ENCODE data around the gene GCDH.

Gene GCDH

DNA sequence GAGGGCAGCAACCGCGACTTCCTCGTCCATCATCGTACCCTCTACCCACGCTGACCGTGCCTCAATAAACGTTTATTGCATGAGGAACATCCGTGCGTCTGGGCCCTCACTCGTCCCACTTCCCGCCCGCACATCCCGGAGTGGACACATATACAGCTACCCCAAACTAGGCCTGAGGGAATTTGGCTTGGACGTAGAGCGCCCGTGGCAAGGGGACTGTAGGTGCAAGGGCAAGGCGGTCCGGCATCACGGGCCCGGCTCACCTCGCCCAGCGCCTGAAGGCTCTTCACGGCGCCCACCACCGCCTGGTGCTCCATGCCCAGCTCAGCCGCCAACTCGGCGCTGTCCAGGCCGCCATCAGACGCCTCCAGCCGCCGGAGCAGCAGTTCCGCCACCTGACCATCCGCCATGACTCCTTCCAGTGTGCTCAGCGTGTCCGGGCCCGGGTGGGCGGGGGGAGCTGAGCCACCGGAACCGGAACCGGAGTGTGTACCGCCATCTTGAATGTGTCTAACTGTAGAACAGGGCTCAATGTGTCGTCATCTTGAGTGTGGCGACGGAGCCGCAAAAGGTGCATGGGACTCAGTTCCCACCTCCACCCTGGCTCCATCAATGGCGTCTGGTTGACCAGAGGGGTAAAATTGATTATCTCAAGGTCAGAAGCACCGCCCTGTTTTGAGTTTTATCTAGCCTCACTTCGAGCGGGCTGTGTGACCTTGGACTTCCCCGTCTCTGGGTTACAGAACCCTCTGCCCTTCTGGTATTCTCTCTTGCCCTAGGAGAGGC lies 42.5 kb downstream of the GCDH start, which contains the start of gene FARSA:
TSS of gene FARSA (minus strand) at position 425 of the 786 bp plus-strand sequence. CDS start at position 410, 15 bp downstream.
- peaks cover 11% of the 10 kb centered on the region for H3K79me1 ChIP-seq (ENCODE audit: low read length)
- H3K79me2 ChIP-seq (ENCODE audit: control insufficient read depth, insufficient read depth, low read length), result peaks cover 16% of the 10 kb centered on the region
- H3K27ac ChIP-seq (ENCODE audit: low read depth, low read length), result no peak within 1 kb of the TSS
- peak within 1 kb of the TSS; percentile 94 for H3K4me3 ChIP-seq (ENCODE audit: low read length)
- no peak within 1 kb of the TSS for H2AK5ac ChIP-seq (ENCODE audit: low read length)
- H3K4me1 ChIP-seq (ENCODE audit: control insufficient read depth, low read depth, low read length), result peaks cover 2% of the 10 kb centered on the region
- peak within 1 kb of the TSS; percentile 98 for H3K9ac ChIP-seq (ENCODE audit: low read length)
- no peaks in the 10 kb centered on the region for H3K27me3 ChIP-seq (ENCODE audit: insufficient read depth, low read length, poor library complexity)
- H4K8ac ChIP-seq (ENCODE audit: low read depth, low read length), result no peak within 1 kb of the TSS
- peak within 1 kb of the TSS; percentile 98 for H3K23ac ChIP-seq (ENCODE audit: low read length)
- peak within 1 kb of the TSS; percentile 99 for H3K56ac ChIP-seq (ENCODE audit: low read length)
- H3K4me2 ChIP-seq (ENCODE audit: low read length), result peak within 1 kb of the TSS; percentile 80
- H4K5ac ChIP-seq (ENCODE audit: low read length), result peak within 1 kb of the TSS; percentile 47
- no peak within 1 kb of the TSS for H2BK15ac ChIP-seq (replicated peaks; ENCODE audit: low read depth)
- H3K4ac ChIP-seq (ENCODE audit: low read depth, low read length), result peak within 1 kb of the TSS; percentile 71
- no peak within 1 kb of the TSS for H2BK120ac ChIP-seq (ENCODE audit: low read depth, low read length)
- WGBS (ENCODE audit: extremely low coverage, insufficient coverage, low lambda C conversion rate), result no CpG with 5 or more reads among the region's 51 CpGs
- peak within 1 kb of the TSS; percentile 43 for H2BK5ac ChIP-seq (ENCODE audit: low read length)
- DNase-seq, result peak; percentile 94
- H3K36me3 ChIP-seq (ENCODE audit: control insufficient read depth, insufficient read depth, low read length), result peaks cover 3% of the 10 kb centered on the region
- H3K18ac ChIP-seq (ENCODE audit: low read length), result peak within 1 kb of the TSS; percentile 5

DNA sequence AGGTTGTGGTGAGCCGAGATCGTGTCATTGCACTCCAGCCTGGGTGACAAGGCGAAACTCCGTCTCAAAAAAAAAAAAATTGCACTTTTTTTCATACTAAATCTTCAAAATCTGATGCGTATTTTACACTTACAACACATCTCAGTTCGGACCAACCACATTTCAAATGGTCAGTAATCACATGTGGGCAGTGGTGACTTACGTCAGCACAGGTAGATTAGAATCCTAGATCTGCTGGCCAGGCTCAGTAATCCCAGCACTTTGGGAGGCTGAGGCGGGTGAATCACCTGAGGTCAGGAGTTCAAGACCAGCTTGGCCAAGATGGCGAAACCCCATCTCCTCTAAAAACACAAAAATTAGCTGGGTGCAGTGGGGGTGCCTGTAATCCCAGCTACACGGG lies 44.1 kb downstream of the GCDH start:
- Histone ChIP-seq H4K5ac (ENCODE audit: low read length) (no peak overlapping the region), H3K4me3 (ENCODE audit: low read length) (no peak overlapping the region), H3K4me1 (ENCODE audit: control insufficient read depth, low read depth, low read length) (peaks cover 3% of the 10 kb centered on the region), H3K27ac (ENCODE audit: low read depth, low read length) (no peak overlapping the region), H3K36me3 (ENCODE audit: control insufficient read depth, insufficient read depth, low read length) (peaks cover 2% of the 10 kb centered on the region), H2BK5ac (ENCODE audit: low read length) (no peak overlapping the region), H3K79me1 (ENCODE audit: low read length) (peaks cover 15% of the 10 kb centered on the region), H3K56ac (ENCODE audit: low read length) (no peak overlapping the region), H2BK15ac (replicated peaks; ENCODE audit: low read depth) (no peak overlapping the region), H3K4ac (ENCODE audit: low read depth, low read length) (no peak overlapping the region), H2AK5ac (ENCODE audit: low read length) (no peak overlapping the region), H3K4me2 (ENCODE audit: low read length) (no peak overlapping the region), H3K27me3 (ENCODE audit: insufficient read depth, low read length, poor library complexity) (no peaks in the 10 kb centered on the region), H3K9ac (ENCODE audit: low read length) (no peak overlapping the region), H4K8ac (ENCODE audit: low read depth, low read length) (no peak overlapping the region), H2BK120ac (ENCODE audit: low read depth, low read length) (no peak overlapping the region), H3K18ac (ENCODE audit: low read length) (no peak overlapping the region), H3K79me2 (ENCODE audit: control insufficient read depth, insufficient read depth, low read length) (peaks cover 32% of the 10 kb centered on the region), H3K23ac (ENCODE audit: low read length) (no peak overlapping the region)
- no CpG with 5 or more reads among the region's 10 CpGs for WGBS (ENCODE audit: extremely low coverage, insufficient coverage, low lambda C conversion rate)
- DNase-seq, result no peak

DNA sequence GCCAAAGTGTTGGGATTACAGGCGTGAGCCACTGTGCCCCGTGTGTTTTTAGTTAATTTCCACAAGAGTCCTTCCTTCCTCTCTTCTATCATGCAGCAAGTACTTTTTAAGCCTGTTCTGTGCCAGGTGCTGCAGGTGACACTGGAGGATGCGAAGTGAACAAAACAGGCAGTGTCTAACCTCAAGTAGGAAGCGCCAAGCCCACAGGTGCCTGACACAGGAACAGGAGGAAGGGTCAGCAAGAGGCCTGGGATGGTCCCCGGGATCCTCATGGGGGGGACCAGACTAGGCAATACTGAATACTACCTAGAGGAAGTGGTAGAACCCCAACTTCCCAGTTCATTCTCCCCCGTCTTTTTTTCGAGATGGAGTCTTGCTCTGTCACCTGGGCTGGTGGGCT lies 45.6 kb downstream of the GCDH start:
- Histone ChIP-seq H3K9ac (ENCODE audit: low read length) (no peak overlapping the region), H3K27ac (ENCODE audit: low read depth, low read length) (no peak overlapping the region), H3K4ac (ENCODE audit: low read depth, low read length) (no peak overlapping the region), H4K5ac (ENCODE audit: low read length) (no peak overlapping the region), H2AK5ac (ENCODE audit: low read length) (no peak overlapping the region), H2BK120ac (ENCODE audit: low read depth, low read length) (peak overlapping the region; percentile 69), H3K23ac (ENCODE audit: low read length) (no peak overlapping the region), H2BK15ac (replicated peaks; ENCODE audit: low read depth) (no peak overlapping the region), H3K4me1 (ENCODE audit: control insufficient read depth, low read depth, low read length) (peaks cover 4% of the 10 kb centered on the region), H3K4me2 (ENCODE audit: low read length) (no peak overlapping the region), H4K8ac (ENCODE audit: low read depth, low read length) (no peak overlapping the region), H3K18ac (ENCODE audit: low read length) (no peak overlapping the region), H3K79me2 (ENCODE audit: control insufficient read depth, insufficient read depth, low read length) (peaks cover 40% of the 10 kb centered on the region), H3K4me3 (ENCODE audit: low read length) (no peak overlapping the region), H3K27me3 (ENCODE audit: insufficient read depth, low read length, poor library complexity) (no peaks in the 10 kb centered on the region), H3K79me1 (ENCODE audit: low read length) (peaks cover 19% of the 10 kb centered on the region), H2BK5ac (ENCODE audit: low read length) (no peak overlapping the region), H3K56ac (ENCODE audit: low read length) (peak overlapping the region; percentile 57), H3K36me3 (ENCODE audit: control insufficient read depth, insufficient read depth, low read length) (peaks cover 10% of the 10 kb centered on the region)
- no peak for DNase-seq
- no CpG with 5 or more reads among the region's 7 CpGs for WGBS (ENCODE audit: extremely low coverage, insufficient coverage, low lambda C conversion rate)

DNA sequence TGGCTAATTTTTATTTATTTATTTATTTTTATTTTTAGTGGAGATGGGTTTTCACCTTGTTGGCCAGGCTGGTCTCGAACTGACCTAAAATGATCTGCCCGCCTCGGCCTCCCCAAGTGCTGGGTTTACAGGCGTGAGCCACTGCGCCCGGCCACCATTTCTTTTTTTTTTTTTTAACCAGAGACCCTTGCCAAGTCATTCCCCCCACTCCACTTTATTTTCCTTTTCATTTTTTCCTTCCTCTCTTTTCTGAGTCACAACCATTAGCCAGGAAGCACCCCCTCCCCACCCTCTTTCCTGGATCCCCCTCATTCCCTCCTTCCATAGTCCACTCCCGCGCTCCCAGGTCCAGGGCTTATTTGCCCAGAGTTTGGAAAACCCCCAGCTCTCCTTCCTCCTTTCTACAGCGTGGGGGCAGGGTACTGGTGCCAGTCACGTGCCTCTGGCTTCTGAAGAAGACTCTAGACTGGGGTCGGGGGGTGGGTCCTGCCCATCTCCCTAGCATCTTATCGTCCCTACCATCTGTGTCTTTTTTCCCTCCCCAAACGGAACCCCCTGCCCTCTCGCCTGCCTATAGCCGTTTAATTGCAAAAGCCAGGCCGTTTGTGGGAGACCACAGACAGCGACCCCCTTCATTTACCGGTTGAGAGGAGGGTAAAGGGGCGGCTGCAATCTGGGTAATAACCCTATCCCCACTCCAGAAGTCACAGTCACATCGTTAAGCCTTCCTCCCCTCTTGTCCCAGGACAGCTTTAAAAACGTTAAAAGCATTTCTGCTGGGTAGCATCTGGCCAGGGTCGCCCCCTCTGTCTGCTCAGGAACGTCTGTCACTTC lies 46.4 kb downstream of the GCDH start:
- H3K79me1 ChIP-seq (ENCODE audit: low read length), result peaks cover 19% of the 10 kb centered on the region
- no peak overlapping the region for H2BK120ac ChIP-seq (ENCODE audit: low read depth, low read length)
- peak overlapping the region; percentile 27 for H4K5ac ChIP-seq (ENCODE audit: low read length)
- no peak overlapping the region for H4K8ac ChIP-seq (ENCODE audit: low read depth, low read length)
- DNase-seq, result peak; percentile 74
- WGBS (ENCODE audit: extremely low coverage, insufficient coverage, low lambda C conversion rate), result no CpG with 5 or more reads among the region's 23 CpGs
- H3K36me3 ChIP-seq (ENCODE audit: control insufficient read depth, insufficient read depth, low read length), result peaks cover 12% of the 10 kb centered on the region
- peak overlapping the region; percentile 96 for H3K4me2 ChIP-seq (ENCODE audit: low read length)
- H3K4me1 ChIP-seq (ENCODE audit: control insufficient read depth, low read depth, low read length), result peaks cover 4% of the 10 kb centered on the region
- no peak overlapping the region for H2BK15ac ChIP-seq (replicated peaks; ENCODE audit: low read depth)
- peak overlapping the region; percentile 92 for H3K56ac ChIP-seq (ENCODE audit: low read length)
- H3K18ac ChIP-seq (ENCODE audit: low read length), result peak overlapping the region; percentile 8
- H3K4ac ChIP-seq (ENCODE audit: low read depth, low read length), result peak overlapping the region; percentile 92
- H2AK5ac ChIP-seq (ENCODE audit: low read length), result no peak overlapping the region
- H3K27me3 ChIP-seq (ENCODE audit: insufficient read depth, low read length, poor library complexity), result no peaks in the 10 kb centered on the region
- H2BK5ac ChIP-seq (ENCODE audit: low read length), result peak overlapping the region; percentile 71
- H3K9ac ChIP-seq (ENCODE audit: low read length), result peak overlapping the region; percentile 92
- H3K27ac ChIP-seq (ENCODE audit: low read depth, low read length), result peak overlapping the region; percentile 10
- peaks cover 37% of the 10 kb centered on the region for H3K79me2 ChIP-seq (ENCODE audit: control insufficient read depth, insufficient read depth, low read length)
- H3K4me3 ChIP-seq (ENCODE audit: low read length), result peak overlapping the region; percentile 3
- H3K23ac ChIP-seq (ENCODE audit: low read length), result no peak overlapping the region

DNA sequence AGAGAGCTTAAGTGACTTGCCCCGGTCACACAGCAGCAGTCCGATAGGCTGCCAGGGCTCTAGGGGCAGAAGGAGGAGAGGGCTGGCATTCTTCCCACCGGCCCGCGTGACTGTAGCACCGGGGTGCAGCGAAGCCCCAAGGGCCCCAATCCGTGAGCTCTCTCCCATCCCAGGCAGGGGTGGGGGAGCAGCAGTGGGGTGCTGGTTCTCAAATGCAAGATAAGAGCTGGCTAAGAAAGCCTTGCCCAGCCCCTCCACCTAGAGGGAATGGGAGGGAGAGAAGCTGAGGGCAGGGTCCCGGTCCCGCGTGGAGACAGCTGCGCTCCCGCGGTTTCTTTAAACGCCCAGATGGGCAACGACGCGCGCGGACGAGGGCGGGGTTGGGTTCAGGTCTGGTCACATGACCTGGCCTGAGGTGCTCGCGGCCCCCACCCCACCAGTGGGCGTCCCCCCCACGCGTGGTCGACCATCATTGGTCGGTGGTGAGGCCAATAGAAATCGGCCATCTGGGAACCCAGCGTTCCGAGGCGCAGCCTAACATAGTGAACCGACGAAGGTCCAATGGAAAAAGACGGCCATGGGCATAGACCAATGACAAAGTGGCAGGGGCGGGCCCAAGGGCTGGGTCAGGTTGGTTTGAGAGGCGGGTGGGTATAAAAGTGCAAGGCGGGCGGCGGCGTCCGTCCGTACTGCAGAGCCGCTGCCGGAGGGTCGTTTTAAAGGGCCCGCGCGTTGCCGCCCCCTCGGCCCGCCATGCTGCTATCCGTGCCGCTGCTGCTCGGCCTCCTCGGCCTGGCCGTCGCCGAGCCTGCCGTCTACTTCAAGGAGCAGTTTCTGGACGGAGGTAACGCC lies 47.2 kb downstream of the GCDH start, which contains the start of gene CALR:
TSS of gene CALR (plus strand) at position 683 of the 852 bp plus-strand sequence. CDS start at position 754, 71 bp downstream.
- Histone ChIP-seq H3K79me1 (ENCODE audit: low read length) (peaks cover 14% of the 10 kb centered on the region), H3K27ac (ENCODE audit: low read depth, low read length) (peak within 1 kb of the TSS; percentile 37), H3K4me2 (ENCODE audit: low read length) (peak within 1 kb of the TSS; percentile 96), H3K23ac (ENCODE audit: low read length) (peak within 1 kb of the TSS; percentile 91), H3K4ac (ENCODE audit: low read depth, low read length) (peak within 1 kb of the TSS; percentile 92), H3K36me3 (ENCODE audit: control insufficient read depth, insufficient read depth, low read length) (peaks cover 12% of the 10 kb centered on the region), H3K9ac (ENCODE audit: low read length) (peak within 1 kb of the TSS; percentile 98), H3K56ac (ENCODE audit: low read length) (peak within 1 kb of the TSS; percentile 100), H2BK120ac (ENCODE audit: low read depth, low read length) (no peak within 1 kb of the TSS), H2AK5ac (ENCODE audit: low read length) (peak within 1 kb of the TSS; percentile 98), H3K79me2 (ENCODE audit: control insufficient read depth, insufficient read depth, low read length) (peaks cover 29% of the 10 kb centered on the region), H4K8ac (ENCODE audit: low read depth, low read length) (no peak within 1 kb of the TSS), H3K4me1 (ENCODE audit: control insufficient read depth, low read depth, low read length) (peaks cover 2% of the 10 kb centered on the region), H3K18ac (ENCODE audit: low read length) (peak within 1 kb of the TSS; percentile 70), H4K5ac (ENCODE audit: low read length) (peak within 1 kb of the TSS; percentile 27), H2BK5ac (ENCODE audit: low read length) (peak within 1 kb of the TSS; percentile 71), H2BK15ac (replicated peaks; ENCODE audit: low read depth) (no peak within 1 kb of the TSS), H3K4me3 (ENCODE audit: low read length) (peak within 1 kb of the TSS; percentile 99), H3K27me3 (ENCODE audit: insufficient read depth, low read length, poor library complexity) (no peaks in the 10 kb centered on the region)
- no CpG with 5 or more reads among the region's 63 CpGs for WGBS (ENCODE audit: extremely low coverage, insufficient coverage, low lambda C conversion rate)
- peak; percentile 99 for DNase-seq
